Right cardiac atrium (tissue), 5 donors: ENCODE results near the gene LRP1B. TPM values are rescaled to one million over a fixed set of nuclear protein-coding genes. Genes with fewer than 3 reads are reported as not detected.

ENCODE experiments used
- ATAC-seq, 2 donors: fragments of 200-7000 bp; cut with Tn5 transposase; one replicate each; pipeline versions ENCODE4 v1.8.0 to v1.9.1; 2020; ENCODE audit warnings: moderate library complexity in 2 of 2, mild to moderate bottlenecking in 1 of 2
- DNase-seq, 3 donors: peaks; one replicate each; pipeline ENCODE4 v3.0.0-alpha.2; 2020
- H3K27ac ChIP-seq: one replicate; pipeline ENCODE4 v1.5.1; 2013; ENCODE audit warnings: mild to moderate bottlenecking, low read length, control low read depth, moderate library complexity
- H3K27me3 ChIP-seq: one replicate; pipeline ENCODE4 v1.6.1; 2013; ENCODE audit not compliant: control insufficient read depth, insufficient read depth
- H3K4me1 ChIP-seq: one replicate; pipeline ENCODE4 v1.6.1; 2013; ENCODE audit warnings: low read length; ENCODE audit not compliant: control insufficient read depth, insufficient read depth
- H3K4me3 ChIP-seq: one replicate; pipeline ENCODE4 v1.5.1; 2013; ENCODE audit warnings: low read length, control low read depth
- H3K9me3 ChIP-seq: one replicate; pipeline ENCODE4 v1.6.1; 2013; ENCODE audit warnings: low read length; ENCODE audit not compliant: control insufficient read depth
- WGBS: extraction: QIAGEN DNeasy Blood & Tissue Kit; methylation state at CpG from one replicate; pipeline ENCODE4 v1.1.7; 2013; 5-methylcytosine and 5-hydroxymethylcytosine counted together
- intact Hi-C, 4 donors: fragments of 100-400 bp; cut with DNase I; formaldehyde crosslinking; loops; one replicate each; pipeline versions ENCODE4 v1.11.0 to v1.14.0; 2022 to 2023
- long read RNA-seq, 4 donors: library from polyadenylated mRNA; unstranded; transcript quantifications; one replicate each; pipeline ENCODE4 v2.0.0, GENCODE V29; 2020 to 2021
- polyA plus RNA-seq: library from polyadenylated mRNA; stranded (reverse); fragments of 200-250 nt; gene quantifications from one replicate; pipeline ENCODE4 v1.2.3, GENCODE V29; 2013
- total RNA-seq, 4 donors: library from RNA; stranded (reverse); fragmentation: NEBNext Ultra II Directional; extraction: Animal tissue kit (Norgen Biotek cat#: 25700); gene quantifications; one replicate each; pipeline ENCODE4 v1.2.1, GENCODE V29; 2021
- donor health status: healthy with polysubstance abuse.
- donor health status: DM: no; HTN: yes; CAD: no.
- donor health status: DM: no; HTN: no; CAD: no.
- donor health status: DM: no; HTN: yes; CAD: no; lungs with severe emphysema.
- donor health status: DM: yes; HTN: yes; CAD: no.

LRP1B gene
- total RNA-seq (1 to 10 TPM in 1 of 4 donors, under 1 TPM in 3; 0.21 to 1.8 (median 0.61) TPM), polyA plus RNA-seq (0.23 TPM)
- long read RNA-seq, donor 1, partial matches to known transcripts = 0 of 1 reads
- long read RNA-seq, donor 1, other reads (novel, unspliced or antisense) = 1 of 1 reads
- long read RNA-seq, donor 2 = 0 reads
- long read RNA-seq, donor 3, partial matches to known transcripts = 0 of 1 reads
- long read RNA-seq, donor 3, other reads (novel, unspliced or antisense) = 1 of 1 reads
- long read RNA-seq, donor 4 = 0 reads

GRCh38 chr2:142131010-142131669, at the start of gene LRP1B:
TSS of gene LRP1B (minus strand) at chr2:142131016. CDS start at chr2:142130729, 287 bp downstream.
- Histone ChIP-seq H3K9me3 (no peaks in the 10 kb centered on the region), H3K27ac (no peak within 1 kb of the TSS), H3K27me3 (no peaks in the 10 kb centered on the region), H3K4me1 (no peaks in the 10 kb centered on the region), H3K4me3 (peak within 1 kb of the TSS; percentile 71)
- peak; percentile 26 to 41 (median 32) for DNase-seq
- peak; percentile 72 to 82 for ATAC-seq
- WGBS = 1% methylated on average over 21 of the region's 21 CpGs
- intact Hi-C loops = no loop called here

GRCh38 chr2:142179686-142180085, 48.9 kb upstream of the LRP1B start:
- Histone ChIP-seq H3K27ac (no peak overlapping the region), H3K27me3 (no peaks in the 10 kb centered on the region), H3K4me3 (no peak overlapping the region), H3K9me3 (no peaks in the 10 kb centered on the region), H3K4me1 (no peaks in the 10 kb centered on the region)
- 80% methylated on average over 1 of the region's 1 CpG for WGBS
- no peak for DNase-seq
- ATAC-seq = no peak
- intact Hi-C loops = loop anchor here in 1 of 4 donors (10.0 kb wide), 1 partner anchor 45 kb away; no protein-coding TSS in a partner anchor

DNA sequence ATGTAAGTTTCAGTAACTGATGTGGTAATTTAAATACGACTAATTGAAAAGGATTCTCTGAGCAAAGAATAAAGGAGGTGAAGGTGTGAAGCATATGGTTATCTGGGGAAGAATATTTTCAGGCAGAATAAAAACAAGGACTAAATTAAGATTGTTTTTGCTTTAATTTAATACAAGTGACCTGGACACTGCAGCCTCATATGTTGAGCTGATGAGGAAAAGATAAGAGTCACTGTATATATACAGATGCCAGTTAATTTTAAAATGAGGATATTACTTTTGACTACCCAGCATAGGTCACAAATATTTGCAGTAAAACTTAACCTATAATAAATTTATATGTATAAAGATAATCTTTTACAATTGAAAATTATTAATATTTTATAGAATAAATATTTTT, 47.8 kb upstream of the LRP1B start:
- Histone ChIP-seq H3K4me1 (no peaks in the 10 kb centered on the region), H3K4me3 (no peak overlapping the region), H3K27ac (no peak overlapping the region), H3K9me3 (no peaks in the 10 kb centered on the region), H3K27me3 (no peaks in the 10 kb centered on the region)
- 91% methylated on average over 1 of the region's 1 CpG for WGBS
- DNase-seq = no peak
- ATAC-seq = no peak
- intact Hi-C loops = loop anchor here in 1 of 4 donors (10.0 kb wide), 1 partner anchor 46 kb away; no protein-coding TSS in a partner anchor

- no peaks in the 10 kb centered on the region for H3K27me3 ChIP-seq
- no peak overlapping the region for H3K4me3 ChIP-seq
- no peaks in the 10 kb centered on the region for H3K9me3 ChIP-seq
- H3K4me1 ChIP-seq = no peaks in the 10 kb centered on the region
- H3K27ac ChIP-seq = no peak overlapping the region
- 39% methylated on average over 1 of the region's 1 CpG for WGBS
- DNase-seq (no peak), ATAC-seq (no peak)
- intact Hi-C loops = loop anchor here in 1 of 4 donors (10.0 kb wide), 1 partner anchor 48 kb away; no protein-coding TSS in a partner anchor
Measured at GRCh38 chr2:142176941-142177340, 46.1 kb upstream of the LRP1B start.

GRCh38 chr2:142175813-142176338, 45.1 kb upstream of the LRP1B start:
- no peak for ATAC-seq
- WGBS = 20% methylated on average over 1 of the region's 1 CpG

GRCh38 chr2:142174176-142174575, 43.4 kb upstream of the LRP1B start:
- Histone ChIP-seq H3K4me1 (no peaks in the 10 kb centered on the region), H3K9me3 (no peaks in the 10 kb centered on the region), H3K27me3 (no peaks in the 10 kb centered on the region), H3K27ac (no peak overlapping the region), H3K4me3 (no peak overlapping the region)
- intact Hi-C loops = loop anchor here in 1 of 4 donors (10.0 kb wide), 1 partner anchor 51 kb away; no protein-coding TSS in a partner anchor
- ATAC-seq = no peak
- no peak for DNase-seq
- 46% methylated on average over 1 of the region's 1 CpG for WGBS

More at GRCh38 chr2:142175813-142176338, 45.1 kb upstream of the LRP1B start:
- intact Hi-C loops = loop anchor here in 1 of 4 donors (10.0 kb wide), 1 partner anchor 49 kb away; no protein-coding TSS in a partner anchor
- H3K27ac ChIP-seq = no peak overlapping the region
- H3K27me3 ChIP-seq = no peaks in the 10 kb centered on the region
- no peaks in the 10 kb centered on the region for H3K4me1 ChIP-seq
- no peak overlapping the region for H3K4me3 ChIP-seq
- H3K9me3 ChIP-seq = no peaks in the 10 kb centered on the region
- DNase-seq = no peak

- H3K9me3 ChIP-seq = no peaks in the 10 kb centered on the region
- no peak overlapping the region for H3K27ac ChIP-seq
- intact Hi-C loops = loop anchor here in 1 of 4 donors (10.0 kb wide), 1 partner anchor 54 kb away; no protein-coding TSS in a partner anchor
- H3K4me3 ChIP-seq = no peak overlapping the region
- peak; percentile 69 to 88 (median 88) for DNase-seq
- WGBS = 57% methylated on average over 2 of the region's 2 CpGs
- H3K4me1 ChIP-seq = peaks cover 1% of the 10 kb centered on the region
- peak; percentile 92 to 96 for ATAC-seq
- H3K27me3 ChIP-seq = no peaks in the 10 kb centered on the region
Measured at GRCh38 chr2:142170847-142171246, 40.0 kb upstream of the LRP1B start.

GRCh38 chr2:142165790-142166189, 35.0 kb upstream of the LRP1B start:
- intact Hi-C loops = loop anchor here in 1 of 4 donors (10.0 kb wide), 1 partner anchor 419 kb away; no protein-coding TSS in a partner anchor
- WGBS = 13% methylated on average over 3 of the region's 3 CpGs

DNA sequence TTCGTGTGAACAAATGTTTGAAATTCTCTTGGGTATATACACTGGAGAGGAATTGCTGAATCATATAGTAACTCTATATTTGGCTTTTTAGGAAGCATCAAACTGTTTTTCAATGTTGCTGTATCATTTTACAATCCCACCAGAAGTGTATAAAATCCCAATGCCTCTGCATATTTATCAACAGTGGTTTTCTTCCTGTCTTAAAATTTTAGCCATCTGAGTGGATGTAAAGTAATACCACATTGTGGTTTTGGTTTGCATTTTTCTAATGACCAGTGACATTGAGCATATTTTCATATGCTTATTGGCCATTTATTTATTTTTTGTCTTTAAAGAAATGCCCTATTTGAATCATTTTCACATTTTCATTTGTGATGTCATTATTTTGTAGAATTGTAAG, 22.8 kb upstream of the LRP1B start:
- no peaks in the 10 kb centered on the region for H3K27me3 ChIP-seq
- no peak overlapping the region for H3K27ac ChIP-seq
- intact Hi-C loops = no loop called here
- 66% methylated on average over 1 of the region's 1 CpG for WGBS
- DNase-seq (no peak), ATAC-seq (no peak)
- no peak overlapping the region for H3K4me3 ChIP-seq
- no peaks in the 10 kb centered on the region for H3K4me1 ChIP-seq
- no peaks in the 10 kb centered on the region for H3K9me3 ChIP-seq

More at GRCh38 chr2:142165790-142166189, 35.0 kb upstream of the LRP1B start:
- no peak overlapping the region for H3K27ac ChIP-seq
- DNase-seq = no peak
- ATAC-seq = peak; percentile 65 to 66
- H3K27me3 ChIP-seq = no peaks in the 10 kb centered on the region
- H3K4me1 ChIP-seq = peaks cover 2% of the 10 kb centered on the region
- no peak overlapping the region for H3K4me3 ChIP-seq
- no peaks in the 10 kb centered on the region for H3K9me3 ChIP-seq

DNA sequence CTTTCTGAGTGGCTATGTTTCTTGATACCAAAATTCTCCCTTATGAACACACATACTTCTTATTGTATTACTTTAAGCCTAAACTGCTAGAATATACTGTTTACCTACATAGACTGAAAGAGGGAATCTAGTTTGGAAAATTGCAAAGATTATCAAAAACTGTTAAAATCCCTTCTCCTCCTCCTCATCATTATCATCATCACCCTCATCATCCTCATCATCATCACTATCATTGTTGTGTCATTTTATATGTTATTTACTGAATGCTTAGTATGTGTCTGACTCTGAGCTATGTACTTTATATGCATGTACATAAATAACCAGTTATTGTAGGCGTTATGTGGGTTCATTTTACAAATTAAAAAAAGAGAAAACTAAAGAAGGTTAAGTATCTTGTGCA, 19.6 kb upstream of the LRP1B start:
- no peak for ATAC-seq
- Histone ChIP-seq H3K4me3 (no peak overlapping the region), H3K4me1 (no peaks in the 10 kb centered on the region), H3K27ac (no peak overlapping the region), H3K27me3 (no peaks in the 10 kb centered on the region), H3K9me3 (no peaks in the 10 kb centered on the region)
- WGBS = 81% methylated on average over 1 of the region's 1 CpG
- no peak for DNase-seq
- intact Hi-C loops = no loop called here

- intact Hi-C loops = no loop called here
- no peak overlapping the region for H3K4me3 ChIP-seq
- no peaks in the 10 kb centered on the region for H3K27me3 ChIP-seq
- no peaks in the 10 kb centered on the region for H3K4me1 ChIP-seq
- no peak for DNase-seq
- no peak overlapping the region for H3K27ac ChIP-seq
- H3K9me3 ChIP-seq = no peaks in the 10 kb centered on the region
- no peak for ATAC-seq
- 54% methylated on average over 2 of the region's 2 CpGs for WGBS
Measured at GRCh38 chr2:142144547-142144946, 13.7 kb upstream of the LRP1B start.
